CD4-positive, alpha-beta T cell (primary cell): ENCODE measurements around the gene NLRP5. TPM values are rescaled to one million over a fixed set of nuclear protein-coding genes. Genes with fewer than 3 reads are reported as not detected.

Experiments used
- ATAC-seq: fragments of 200-7000 bp; cut with Tn5 transposase; one replicate; pipeline ENCODE4 v1.10.0; 2022; ENCODE audit warnings: mild to moderate bottlenecking; ENCODE audit not compliant: poor library complexity
- CTCF ChIA-PET: fragments of 350-600 bp; sonication (Branson Sonifier 250); formaldehyde crosslinking; loops from one replicate; lab custom pipeline; 2021; ENCODE audit warnings: antibody characterized with exemption, inconsistent platforms; lab: Charles Lee
- POLR2A ChIA-PET: fragments of 350-600 bp; sonication (Branson Sonifier 250); formaldehyde crosslinking; loops from one replicate; lab custom pipeline; 2021; ENCODE audit warnings: antibody characterized with exemption, inconsistent platforms; lab: Charles Lee
- DNase-seq, 14 experiments: peaks; one replicate each; pipeline ENCODE4 v3.0.0-alpha.2; 2013 to 2020; ENCODE audit warnings: mixed read lengths in 2 of 14
- H3K27ac ChIP-seq, 2 donors: one replicate each; pipeline versions ENCODE4 v1.5.1 to v1.7.0; 2013; ENCODE audit warnings: low read length in 2 of 2, low read depth in 1 of 2, mild to moderate bottlenecking in 1 of 2
- H3K27me3 ChIP-seq, 2 experiments: 1 replicate in 1 of 2; 2 replicates in 1 of 2; pipeline versions ENCODE4 v1.6.1 to v1.7.0; 2013; ENCODE audit warnings: low read length in 2 of 2, control low read depth in 1 of 2, mild to moderate bottlenecking in 1 of 2, moderate library complexity in 1 of 2; ENCODE audit not compliant: insufficient read depth in 2 of 2, control insufficient read depth in 1 of 2
- H3K36me3 ChIP-seq: one replicate; pipeline ENCODE4 v1.6.1; 2013; ENCODE audit warnings: low read length, control low read depth; ENCODE audit not compliant: insufficient read depth
- H3K4me1 ChIP-seq: one replicate; pipeline ENCODE4 v1.6.1; 2013; ENCODE audit warnings: low read length, control low read depth; ENCODE audit not compliant: insufficient read depth
- H3K4me3 ChIP-seq: one replicate; pipeline ENCODE4 v1.5.1; 2013; ENCODE audit warnings: mild to moderate bottlenecking, low read length, moderate library complexity
- H3K9me3 ChIP-seq, 2 experiments: 1 replicate in 1 of 2; 2 replicates in 1 of 2; pipeline versions ENCODE4 v1.6.1 to v1.7.0; 2013; ENCODE audit warnings: low read length in 2 of 2, mild to moderate bottlenecking in 2 of 2, control low read depth in 1 of 2, moderate library complexity in 1 of 2; ENCODE audit not compliant: control insufficient read depth in 1 of 2, insufficient read depth in 1 of 2
- H3K27ac Mint-ChIP-seq: one replicate; pipeline ENCODE4 v1.8.0; 2020; ENCODE audit warnings: mixed read lengths
- H3K27me3 Mint-ChIP-seq: one replicate; pipeline ENCODE4 v1.8.0; 2021; ENCODE audit warnings: mixed read lengths
- H3K36me3 Mint-ChIP-seq: one replicate; pipeline ENCODE4 v1.8.0; 2021; ENCODE audit warnings: low read depth, mixed read lengths
- H3K4me1 Mint-ChIP-seq: one replicate; pipeline ENCODE4 v1.8.0; 2021; ENCODE audit warnings: low read depth, mixed read lengths
- H3K4me3 Mint-ChIP-seq: one replicate; pipeline ENCODE4 v1.8.0; 2020; ENCODE audit warnings: mild to moderate bottlenecking, mixed read lengths
- H3K9me3 Mint-ChIP-seq: one replicate; pipeline ENCODE4 v1.8.0; 2020; ENCODE audit warnings: mixed read lengths
- intact Hi-C, 2 experiments: fragments of 100-400 bp; cut with DNase I in 1 of 2; cut with micrococcal nuclease in 1 of 2; formaldehyde crosslinking; loops; one replicate each; pipeline versions ENCODE4 v1.15.1 to v1.9.0; 2023 to 2025; cut with DNase I, micrococcal nuclease
- polyA plus RNA-seq, 2 donors: library from polyadenylated mRNA; unstranded; fragments of 120-200 nt; gene quantifications; one replicate each; pipeline ENCODE4 v1.2.1, GENCODE V29; 2013
- total RNA-seq, 174 experiments: library from RNA in 2 of 174; stranded (reverse) in 2 of 174; gene quantifications; one replicate each; pipeline ENCODE4 v1.2.3 and lab custom pipeline; 2021 to 2026
- TF ChIP-seq, protein P1 (sequence below): fragments of 200-600 bp; IDR thresholded peaks from one replicate; pipeline ENCODE4 v1.8.0; 2022; ENCODE audit warnings: antibody characterized with exemption, mild to moderate bottlenecking

The NLRP5 gene
- total RNA-seq (not detected), total RNA-seq (lab: John Stamatoyannopoulos, UW) (0 to 0.11 (median 0) reads per million in 172 experiments)
- polyA plus RNA-seq (2013, experiment 1 of 2): not detected
- not detected for polyA plus RNA-seq (2013, experiment 2 of 2)

GRCh38 chr19:55986487-55986886 is at the start of gene NLRP5:
NLRP5 (plus strand) TSS chr19:55986775.
- Mint-ChIP-seq H3K9me3 (peaks cover 6% of the 10 kb centered on the region), H3K4me1 (no peaks in the 10 kb centered on the region), H3K27me3 (no peaks in the 10 kb centered on the region), H3K36me3 (no peaks in the 10 kb centered on the region), H3K4me3 (no peak within 1 kb of the TSS), H3K27ac (no peak within 1 kb of the TSS)
- H3K4me3 ChIP-seq: no peak within 1 kb of the TSS
- H3K4me1 ChIP-seq: no peaks in the 10 kb centered on the region
- peaks cover 0 to 3% of the 10 kb centered on the region in 2 experiments for H3K27me3 ChIP-seq
- H3K36me3 ChIP-seq: no peaks in the 10 kb centered on the region
- ChIA-PET POLR2A (no interaction called here), CTCF (no interaction called here)
- ATAC-seq: no peak
- H3K9me3 ChIP-seq: peaks cover 8 to 22% of the 10 kb centered on the region in 2 experiments
- intact Hi-C loops: no loop called here
- H3K27ac ChIP-seq: no peak within 1 kb of the TSS
- no peak for DNase-seq
- TF ChIP-seq, protein P1, sequence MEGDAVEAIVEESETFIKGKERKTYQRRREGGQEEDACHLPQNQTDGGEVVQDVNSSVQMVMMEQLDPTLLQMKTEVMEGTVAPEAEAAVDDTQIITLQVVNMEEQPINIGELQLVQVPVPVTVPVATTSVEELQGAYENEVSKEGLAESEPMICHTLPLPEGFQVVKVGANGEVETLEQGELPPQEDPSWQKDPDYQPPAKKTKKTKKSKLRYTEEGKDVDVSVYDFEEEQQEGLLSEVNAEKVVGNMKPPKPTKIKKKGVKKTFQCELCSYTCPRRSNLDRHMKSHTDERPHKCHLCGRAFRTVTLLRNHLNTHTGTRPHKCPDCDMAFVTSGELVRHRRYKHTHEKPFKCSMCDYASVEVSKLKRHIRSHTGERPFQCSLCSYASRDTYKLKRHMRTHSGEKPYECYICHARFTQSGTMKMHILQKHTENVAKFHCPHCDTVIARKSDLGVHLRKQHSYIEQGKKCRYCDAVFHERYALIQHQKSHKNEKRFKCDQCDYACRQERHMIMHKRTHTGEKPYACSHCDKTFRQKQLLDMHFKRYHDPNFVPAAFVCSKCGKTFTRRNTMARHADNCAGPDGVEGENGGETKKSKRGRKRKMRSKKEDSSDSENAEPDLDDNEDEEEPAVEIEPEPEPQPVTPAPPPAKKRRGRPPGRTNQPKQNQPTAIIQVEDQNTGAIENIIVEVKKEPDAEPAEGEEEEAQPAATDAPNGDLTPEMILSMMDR: no peak

DNA sequence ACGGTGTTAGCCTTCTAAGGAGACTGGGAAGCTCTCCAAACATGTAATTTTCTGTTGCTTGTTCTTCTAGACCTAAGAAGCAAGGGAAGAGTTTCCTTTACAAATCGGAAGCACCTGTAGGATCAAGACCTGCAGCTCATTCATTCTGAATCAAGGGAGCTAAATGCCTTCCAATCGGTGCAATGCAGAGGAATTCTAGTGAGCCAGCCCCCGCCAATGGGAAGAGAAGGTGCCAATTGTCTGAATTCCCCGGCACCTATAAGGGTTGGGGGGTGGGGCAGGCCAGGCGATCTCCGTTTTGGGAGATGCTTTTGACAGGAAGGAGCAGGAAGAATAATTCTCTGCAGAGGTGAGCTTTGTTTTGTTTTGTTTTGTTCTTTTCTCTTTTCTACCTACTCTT is 47.4 kb upstream of the NLRP5 start:
- Histone ChIP-seq H3K27me3 (no peaks in the 10 kb centered on the region), H3K9me3 (peaks cover 0 to 25% of the 10 kb centered on the region in 2 experiments), H3K4me3 (no peak overlapping the region), H3K36me3 (no peaks in the 10 kb centered on the region), H3K4me1 (no peaks in the 10 kb centered on the region), H3K27ac (no peak overlapping the region)
- Mint-ChIP-seq H3K36me3 (no peaks in the 10 kb centered on the region), H3K9me3 (peaks cover 10% of the 10 kb centered on the region), H3K27me3 (no peaks in the 10 kb centered on the region), H3K27ac (no peak overlapping the region), H3K4me3 (no peak overlapping the region), H3K4me1 (no peaks in the 10 kb centered on the region)
- TF ChIP-seq, protein P1: no peak
- DNase-seq: no peak
- ChIA-PET POLR2A (no interaction called here), CTCF (no interaction called here)
- ATAC-seq: no peak
- intact Hi-C loops: no loop called here

GRCh38 chr19:55940306-55940705 is 46.3 kb upstream of the NLRP5 start:
- POLR2A ChIA-PET: no interaction called here
- peaks cover 0 to 20% of the 10 kb centered on the region in 2 experiments for H3K9me3 ChIP-seq
- no peaks in the 10 kb centered on the region for H3K27me3 ChIP-seq
- intact Hi-C loops: no loop called here
- peaks cover 8% of the 10 kb centered on the region for H3K9me3 Mint-ChIP-seq
- H3K4me3 Mint-ChIP-seq: no peak overlapping the region
- CTCF ChIA-PET: no interaction called here
- H3K4me1 ChIP-seq: no peaks in the 10 kb centered on the region
- TF ChIP-seq, protein P1: no peak
- H3K36me3 ChIP-seq: no peaks in the 10 kb centered on the region
- ATAC-seq (no peak), DNase-seq (no peak)
- no peak overlapping the region for H3K4me3 ChIP-seq
- H3K27ac Mint-ChIP-seq: no peak overlapping the region
- no peaks in the 10 kb centered on the region for H3K27me3 Mint-ChIP-seq
- H3K27ac ChIP-seq: no peak overlapping the region
- H3K36me3 Mint-ChIP-seq: no peaks in the 10 kb centered on the region
- H3K4me1 Mint-ChIP-seq: no peaks in the 10 kb centered on the region
